Measurements from ENCODE around the gene NXNL2.

The NXNL2 gene

DNA sequence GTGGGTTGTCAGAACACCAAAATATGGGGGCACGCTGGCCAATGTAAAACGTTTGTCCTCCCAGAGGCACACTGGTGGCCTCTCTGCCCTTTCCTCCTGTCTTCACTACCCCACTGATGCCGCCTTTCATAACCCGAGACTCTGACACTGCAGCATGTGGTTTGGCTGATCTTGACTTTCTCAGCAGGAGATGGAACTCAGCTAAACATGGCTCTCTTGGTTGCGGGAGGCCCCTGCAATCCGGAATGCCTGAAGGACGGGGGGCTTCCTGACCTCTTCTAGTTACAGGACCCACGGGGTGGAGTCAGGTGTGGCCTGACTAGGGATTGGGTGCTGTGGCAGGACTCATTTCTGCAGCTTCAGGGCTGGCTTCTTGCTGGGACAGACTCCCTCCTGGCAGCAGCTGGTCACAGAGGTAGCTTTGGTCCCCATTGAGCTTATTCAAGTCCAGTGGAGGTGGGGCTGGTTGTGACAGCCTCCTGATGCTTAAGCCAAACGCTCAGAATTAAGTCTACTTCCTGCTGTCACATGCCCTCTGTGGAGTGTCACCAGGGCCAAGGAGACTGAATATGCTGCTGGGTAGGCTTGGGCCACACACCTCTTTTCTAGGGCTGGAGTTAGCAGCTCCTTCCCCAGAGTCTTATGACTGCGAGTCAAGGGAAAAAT lies 44.2 kb downstream of the NXNL2 start:
- FAIRE-seq: no peak

- no peak for FAIRE-seq
Measured at GRCh38 chr9:88580961-88581360, 46.0 kb downstream of the NXNL2 start.

DNA sequence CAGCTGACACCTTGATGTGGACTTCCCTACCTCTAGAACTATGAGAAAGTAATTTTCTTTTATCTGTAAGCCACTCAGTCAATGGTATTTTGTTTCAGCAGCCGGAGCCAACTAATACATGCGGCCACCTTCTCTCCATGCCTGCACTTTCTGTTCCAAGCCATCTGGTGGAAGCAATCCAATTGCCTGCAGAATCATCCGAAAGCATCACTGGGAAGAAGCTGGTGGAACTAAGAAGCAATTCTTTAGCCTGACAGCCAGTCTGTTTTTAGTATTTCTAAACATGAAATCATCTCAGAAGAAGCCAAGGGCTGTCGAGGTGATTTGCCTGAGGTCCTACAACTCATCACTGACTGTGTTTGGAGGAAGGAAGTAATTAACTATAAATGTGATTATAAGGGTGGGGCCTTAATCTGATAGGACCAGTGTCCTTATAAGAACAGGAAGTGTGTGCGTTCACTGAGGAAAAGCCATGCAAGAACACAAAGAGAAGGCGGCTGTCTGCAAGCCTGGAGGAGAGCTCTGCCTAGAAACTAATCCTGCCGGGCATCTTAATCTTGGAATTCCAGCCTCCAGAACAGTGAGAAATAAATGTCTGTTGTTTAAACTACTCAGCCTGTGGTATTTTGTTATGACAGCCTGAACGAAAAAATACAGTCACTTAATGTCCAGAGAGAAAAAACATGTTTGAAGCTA lies 49.1 kb downstream of the NXNL2 start:
- FAIRE-seq: peak; percentile 86

DNA sequence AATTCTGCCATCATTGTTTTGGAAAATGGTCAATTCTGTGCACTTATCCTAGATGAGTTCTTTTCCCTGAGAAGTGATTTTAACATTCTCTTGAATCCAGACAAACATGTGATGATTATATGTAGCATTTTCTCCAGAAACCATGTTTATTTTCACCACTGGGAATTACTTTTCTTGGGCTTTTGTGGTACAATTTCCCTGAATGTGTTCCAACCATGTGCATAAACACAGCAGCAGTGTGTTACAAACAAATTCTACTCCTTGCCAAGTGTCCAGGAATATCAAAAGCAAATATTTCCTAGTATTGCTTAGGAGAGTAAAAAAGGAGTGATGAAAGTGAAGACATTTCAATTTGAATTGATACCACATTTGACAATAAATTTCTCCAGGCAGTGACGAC lies 50.4 kb downstream of the NXNL2 start:
- no peak for FAIRE-seq

GRCh38 chr9:88586452-88586851 lies 51.5 kb downstream of the NXNL2 start:
- no peak for FAIRE-seq

GRCh38 chr9:88587182-88587581 lies 52.2 kb downstream of the NXNL2 start:
- no peak for FAIRE-seq

DNA sequence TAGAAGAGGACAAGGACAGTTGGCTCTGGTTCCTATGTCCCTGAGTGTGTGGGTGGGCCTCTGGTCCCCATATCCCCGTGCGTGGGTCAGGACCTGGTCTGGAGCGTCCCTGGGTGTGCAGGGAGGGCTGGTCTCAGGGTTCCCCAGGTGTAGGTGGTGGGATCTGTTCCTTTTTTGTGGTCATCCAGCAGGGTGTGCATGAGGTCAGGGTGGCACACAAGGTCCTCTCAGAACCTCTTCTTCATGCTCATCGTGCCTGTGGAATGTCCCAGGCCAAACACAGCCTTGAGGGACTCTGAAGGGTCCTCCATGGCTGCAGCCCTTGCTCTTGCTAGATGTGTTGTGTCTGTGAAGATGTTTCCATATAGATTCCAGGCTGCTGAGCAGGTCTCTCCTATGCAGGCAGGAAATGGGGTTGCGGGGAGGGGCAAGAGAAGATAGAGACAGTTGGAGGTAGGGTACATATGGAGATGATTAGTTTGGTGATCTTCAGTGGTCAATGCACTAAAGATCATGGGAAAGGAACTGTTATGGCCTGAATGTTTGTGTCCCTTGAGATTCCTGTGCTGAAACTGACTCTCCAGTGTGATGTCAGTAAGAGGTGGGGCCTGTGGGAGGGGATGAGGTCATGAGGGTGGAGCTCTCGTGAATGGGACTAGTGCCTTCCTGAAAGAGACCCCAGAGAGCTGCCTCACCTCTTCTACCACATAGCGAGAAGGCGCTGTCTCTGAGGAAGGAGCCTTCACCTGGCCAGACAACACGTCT lies 53.1 kb downstream of the NXNL2 start:
- no peak for FAIRE-seq

DNA sequence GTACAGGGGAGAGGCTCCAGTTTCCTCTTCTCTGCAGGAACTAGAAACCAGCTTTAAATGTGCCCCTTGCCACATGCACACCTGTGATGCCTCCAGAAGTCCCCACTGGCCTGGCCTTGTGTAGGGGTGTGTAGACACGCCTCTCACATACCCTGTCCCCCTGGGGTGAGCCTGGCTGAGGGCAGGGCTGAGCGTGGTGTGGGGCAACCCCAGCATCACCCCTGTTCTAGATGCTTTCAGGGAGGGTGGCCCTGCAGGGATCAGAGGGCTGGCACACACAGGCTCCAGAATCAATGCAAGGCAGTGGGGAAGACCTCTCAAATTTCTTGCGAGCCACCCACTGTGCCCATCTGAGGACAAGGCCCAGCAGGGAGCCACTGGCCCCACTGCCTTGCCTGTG lies 54.7 kb downstream of the NXNL2 start:
- FAIRE-seq: no peak

- no peak for FAIRE-seq
Measured at GRCh38 chr9:88590558-88591146, 55.7 kb downstream of the NXNL2 start.

GRCh38 chr9:88593537-88594185 lies 58.7 kb downstream of the NXNL2 start:
- peak; percentile 78 for FAIRE-seq

All from endometrium (tissue), 2 donors.